Kidney capillary endothelial cell (primary cell): ENCODE measurements around the gene CDHR2.
"Not testable (repeated sequence)": the region's sequence is repeated elsewhere in the genome, so short reads cannot be mapped to it uniquely, and the experiment has no call there.

Experiments used
- DNase-seq: peaks from one replicate; pipeline ENCODE4 v3.0.0-alpha.2; 2018; ENCODE audit warnings: low spot score

The CDHR2 gene

GRCh38 chr5:176573564-176574296, 24.6 kb downstream of the CDHR2 start:
- DNase-seq = peak; percentile 58

- DNase-seq = no peak
These were observed 25.1 kb downstream of the CDHR2 start for GRCh38 chr5:176574297-176574591.

- no peak for DNase-seq
These were observed 25.9 kb downstream of the CDHR2 start for GRCh38 chr5:176575066-176575465.

- no peak for DNase-seq
These were observed 26.6 kb downstream of the CDHR2 start for GRCh38 chr5:176575488-176576422.

GRCh38 chr5:176577312-176578176, 28.4 kb downstream of the CDHR2 start:
- DNase-seq = no peak

GRCh38 chr5:176578391-176578808, 29.3 kb downstream of the CDHR2 start:
- peak; percentile 18 for DNase-seq

GRCh38 chr5:176579323-176579722, 30.2 kb downstream of the CDHR2 start:
- DNase-seq = no peak

GRCh38 chr5:176581361-176581760, 32.2 kb downstream of the CDHR2 start:
- no peak for DNase-seq

- DNase-seq = no peak
These were observed 33.9 kb downstream of the CDHR2 start for GRCh38 chr5:176583076-176583475.

- DNase-seq = no peak
These were observed 38.3 kb downstream of the CDHR2 start for GRCh38 chr5:176587398-176587797.

GRCh38 chr5:176588297-176588696, 39.2 kb downstream of the CDHR2 start:
- no peak for DNase-seq

- no peak for DNase-seq
These were observed 40.1 kb downstream of the CDHR2 start for GRCh38 chr5:176589039-176589769.

- DNase-seq = no peak
These were observed 41.0 kb downstream of the CDHR2 start for GRCh38 chr5:176590035-176590717.

- not testable (repeated sequence) for DNase-seq
These were observed 42.5 kb downstream of the CDHR2 start for GRCh38 chr5:176591667-176592066.

- DNase-seq = no peak
These were observed 43.4 kb downstream of the CDHR2 start for GRCh38 chr5:176592573-176592972.

GRCh38 chr5:176593273-176593869, 44.2 kb downstream of the CDHR2 start:
- DNase-seq = no peak

GRCh38 chr5:176594554-176594953, 45.4 kb downstream of the CDHR2 start:
- DNase-seq = no peak

GRCh38 chr5:176595386-176595943, 46.3 kb downstream of the CDHR2 start:
- DNase-seq = no peak

GRCh38 chr5:176596069-176596644, 47.0 kb downstream of the CDHR2 start:
- no peak for DNase-seq
